Effector memory CD4-positive, alpha-beta T cell (primary cell): Measurements from ENCODE around the gene RBM39.

ENCODE experiments used
- DNase-seq, 3 donors: peaks; one replicate each; pipeline ENCODE4 v3.0.0-alpha.2; 2020
- H3K27ac ChIP-seq: 2 replicates; pipeline ENCODE4 v1.7.0; 2013; ENCODE audit warnings: mild to moderate bottlenecking, low read length, moderate library complexity; ENCODE audit not compliant: insufficient read depth, poor library complexity, severe bottlenecking
- H3K27me3 ChIP-seq: replicated peaks from 2 replicates; pipeline ENCODE4 v1.7.0; 2013; ENCODE audit warnings: mild to moderate bottlenecking, low read length; ENCODE audit not compliant: insufficient read depth, control insufficient read depth, poor library complexity, severe bottlenecking
- H3K36me3 ChIP-seq: 2 replicates; pipeline ENCODE4 v1.7.0; 2013; ENCODE audit warnings: mild to moderate bottlenecking, low read length, moderate library complexity; ENCODE audit not compliant: control insufficient read depth, insufficient read depth
- H3K4me1 ChIP-seq: 2 replicates; pipeline ENCODE4 v1.7.0; 2013; ENCODE audit warnings: low read length, mild to moderate bottlenecking; ENCODE audit not compliant: control insufficient read depth, insufficient read depth, poor library complexity, severe bottlenecking
- H3K4me3 ChIP-seq: 2 replicates; pipeline ENCODE4 v1.7.0; 2013; ENCODE audit warnings: low read length, low read depth, mild to moderate bottlenecking; ENCODE audit not compliant: insufficient read depth, poor library complexity, severe bottlenecking
- H3K9me3 ChIP-seq: 2 replicates; pipeline ENCODE4 v1.7.0; 2013; ENCODE audit warnings: mild to moderate bottlenecking, low read length, moderate library complexity; ENCODE audit not compliant: control insufficient read depth

RBM39 gene

DNA sequence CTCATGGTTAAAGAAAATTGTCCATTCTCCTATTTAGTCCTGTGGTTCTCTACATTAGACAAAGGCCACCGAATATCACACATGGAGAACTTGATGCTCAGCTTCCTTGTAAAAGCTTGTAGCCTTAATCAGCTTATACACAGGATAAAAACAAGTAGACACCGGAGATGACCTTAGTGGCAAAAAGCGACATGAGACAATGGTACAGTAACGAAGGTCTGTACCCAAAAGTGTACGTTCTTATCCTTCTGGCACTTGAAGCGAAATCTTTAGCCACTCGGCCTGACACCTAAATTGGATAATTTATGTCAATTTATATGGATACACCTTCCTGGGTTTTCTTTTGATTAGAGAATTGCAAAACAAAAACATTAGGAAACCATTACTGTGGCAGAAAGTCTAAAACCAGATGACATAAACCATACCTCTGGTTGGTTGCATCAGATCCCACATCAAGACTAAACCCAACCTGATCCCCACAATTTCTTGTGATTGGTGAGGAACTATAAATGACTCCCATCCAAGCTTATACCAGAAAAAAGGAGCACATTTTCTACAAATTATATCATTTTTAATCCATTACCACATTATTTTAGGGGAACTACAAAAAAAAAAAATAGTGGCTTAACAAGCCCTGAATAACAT is 6.1 kb downstream of the RBM39 start:
- H3K4me3 ChIP-seq, result no peak overlapping the region
- peaks cover 41% of the 10 kb centered on the region for H3K4me1 ChIP-seq
- H3K27ac ChIP-seq, result no peak overlapping the region
- peaks cover 96% of the 10 kb centered on the region for H3K36me3 ChIP-seq
- no peaks in the 10 kb centered on the region for H3K27me3 ChIP-seq
- DNase-seq, result no peak
- H3K9me3 ChIP-seq, result no peaks in the 10 kb centered on the region

DNA sequence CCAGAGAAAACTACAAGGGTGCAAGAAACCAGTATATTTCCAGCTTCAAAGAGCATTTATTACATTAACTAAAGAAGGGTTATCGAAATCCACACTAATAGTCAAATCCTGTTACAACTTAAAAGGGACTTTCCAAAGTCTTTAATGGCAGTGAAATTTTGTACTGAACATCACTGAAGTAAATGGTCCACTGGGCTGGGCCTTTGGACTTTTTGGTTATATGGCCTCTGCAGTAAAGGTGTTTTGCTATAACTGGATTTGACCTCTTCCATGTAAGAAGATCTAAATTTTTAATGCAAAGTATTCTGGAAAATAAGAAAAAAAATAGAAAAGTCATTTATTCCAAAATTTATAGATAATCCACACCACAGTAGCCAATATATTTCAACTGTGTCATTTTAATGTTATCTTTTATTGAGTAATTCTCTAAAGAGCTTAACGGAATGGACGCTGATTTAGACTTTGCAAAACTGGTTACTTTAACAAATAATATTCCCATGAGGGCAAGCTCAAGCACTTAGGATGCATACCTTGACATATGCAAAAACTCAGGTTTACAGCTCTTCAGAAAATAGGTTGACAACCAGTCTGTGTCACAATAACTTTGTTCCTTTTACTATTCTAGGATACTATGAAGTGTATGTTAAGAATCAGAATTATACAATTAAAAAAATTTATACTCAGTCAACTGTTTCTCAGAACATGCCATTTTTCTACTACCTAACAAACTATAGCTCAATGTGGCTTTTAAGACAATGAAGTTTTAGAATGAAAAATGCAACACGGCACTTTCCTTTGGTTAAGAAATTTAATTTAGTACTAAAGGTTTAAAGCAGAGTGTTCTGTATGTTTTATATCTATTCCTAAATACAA is 7.0 kb downstream of the RBM39 start:
- Histone ChIP-seq H3K27ac (no peak overlapping the region), H3K9me3 (no peaks in the 10 kb centered on the region), H3K4me1 (peaks cover 46% of the 10 kb centered on the region), H3K36me3 (peaks cover 97% of the 10 kb centered on the region), H3K27me3 (no peaks in the 10 kb centered on the region), H3K4me3 (no peak overlapping the region)
- DNase-seq, result no peak

DNA sequence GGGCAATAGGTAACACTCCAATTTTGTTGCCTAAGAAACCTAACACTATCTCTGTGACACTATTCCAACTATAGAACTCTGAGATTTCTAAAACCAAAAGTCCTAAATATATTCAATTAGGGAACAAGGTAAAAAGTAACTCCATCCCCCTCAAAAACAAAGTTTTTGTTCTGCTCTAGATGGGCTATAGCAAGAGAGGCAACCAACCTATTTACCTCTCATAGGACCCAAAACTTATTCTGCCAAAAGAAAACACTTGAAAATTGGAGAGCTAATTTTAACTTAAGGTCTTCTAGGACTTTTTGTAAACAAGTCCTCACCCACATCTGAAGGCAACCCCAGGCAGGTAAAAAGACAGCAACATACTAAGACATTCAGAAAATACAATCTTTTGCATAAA is 7.7 kb downstream of the RBM39 start:
- no peak overlapping the region for H3K4me3 ChIP-seq
- H3K9me3 ChIP-seq, result no peaks in the 10 kb centered on the region
- H3K4me1 ChIP-seq, result peaks cover 46% of the 10 kb centered on the region
- no peak for DNase-seq
- H3K36me3 ChIP-seq, result peaks cover 97% of the 10 kb centered on the region
- H3K27me3 ChIP-seq, result no peaks in the 10 kb centered on the region
- H3K27ac ChIP-seq, result peak overlapping the region; percentile 12

- no peak overlapping the region for H3K4me3 ChIP-seq
- no peaks in the 10 kb centered on the region for H3K27me3 ChIP-seq
- peaks cover 96% of the 10 kb centered on the region for H3K36me3 ChIP-seq
- no peak for DNase-seq
- no peaks in the 10 kb centered on the region for H3K9me3 ChIP-seq
- peaks cover 31% of the 10 kb centered on the region for H3K4me1 ChIP-seq
- no peak overlapping the region for H3K27ac ChIP-seq
Measured at GRCh38 chr20:35732644-35732982, 9.4 kb downstream of the RBM39 start.

GRCh38 chr20:35731862-35732643 is 10.0 kb downstream of the RBM39 start:
- no peak for DNase-seq
- Histone ChIP-seq H3K27ac (no peak overlapping the region), H3K4me1 (peaks cover 31% of the 10 kb centered on the region), H3K36me3 (peaks cover 95% of the 10 kb centered on the region), H3K27me3 (no peaks in the 10 kb centered on the region), H3K4me3 (no peak overlapping the region), H3K9me3 (no peaks in the 10 kb centered on the region)

GRCh38 chr20:35731469-35731788 is 10.6 kb downstream of the RBM39 start:
- DNase-seq, result no peak
- peaks cover 96% of the 10 kb centered on the region for H3K36me3 ChIP-seq
- H3K27ac ChIP-seq, result no peak overlapping the region
- H3K9me3 ChIP-seq, result no peaks in the 10 kb centered on the region
- peaks cover 29% of the 10 kb centered on the region for H3K4me1 ChIP-seq
- no peak overlapping the region for H3K4me3 ChIP-seq
- H3K27me3 ChIP-seq, result no peaks in the 10 kb centered on the region

DNA sequence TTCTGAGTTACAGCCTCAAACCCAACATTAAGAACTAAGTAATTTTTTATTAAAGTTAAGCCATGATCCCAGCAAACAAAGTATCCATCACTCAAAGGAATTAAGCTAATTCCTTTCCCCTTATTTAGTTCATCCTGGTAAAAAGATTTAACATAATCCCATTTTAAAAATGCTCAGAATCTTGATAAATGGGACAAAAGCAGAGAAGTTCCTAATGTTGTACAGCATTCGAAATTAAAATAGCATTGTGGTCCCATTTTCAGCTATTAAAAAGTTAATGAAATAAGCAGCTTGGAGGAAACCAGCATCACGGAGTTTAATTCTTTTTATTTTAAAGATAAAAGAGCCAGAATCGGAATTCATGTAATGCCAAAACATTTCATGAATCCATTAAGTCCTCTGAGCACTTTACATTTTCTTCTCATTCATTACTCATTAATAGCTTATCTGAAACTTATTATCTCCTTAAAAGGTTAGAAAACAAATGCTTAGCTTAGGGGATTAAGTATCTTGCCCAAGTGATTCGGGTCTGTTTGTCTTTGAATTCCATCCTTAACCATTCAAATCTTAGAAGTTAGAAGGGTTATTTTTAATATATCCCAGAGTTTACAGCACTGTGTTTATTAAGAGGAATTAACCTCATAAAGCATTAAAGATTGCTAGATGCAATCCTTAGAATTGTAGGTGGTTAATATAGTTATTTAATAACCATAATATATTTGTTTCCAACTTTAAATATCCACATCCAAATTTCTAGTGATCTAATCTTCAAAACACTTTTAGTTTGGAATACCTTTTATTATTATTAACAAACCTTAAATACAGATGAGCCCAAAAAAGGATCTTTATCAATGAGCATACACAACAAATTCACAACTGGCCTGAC is 11.2 kb downstream of the RBM39 start:
- H3K36me3 ChIP-seq, result peaks cover 96% of the 10 kb centered on the region
- no peak for DNase-seq
- no peaks in the 10 kb centered on the region for H3K27me3 ChIP-seq
- H3K27ac ChIP-seq, result no peak overlapping the region
- no peaks in the 10 kb centered on the region for H3K9me3 ChIP-seq
- peaks cover 23% of the 10 kb centered on the region for H3K4me1 ChIP-seq
- no peak overlapping the region for H3K4me3 ChIP-seq

DNA sequence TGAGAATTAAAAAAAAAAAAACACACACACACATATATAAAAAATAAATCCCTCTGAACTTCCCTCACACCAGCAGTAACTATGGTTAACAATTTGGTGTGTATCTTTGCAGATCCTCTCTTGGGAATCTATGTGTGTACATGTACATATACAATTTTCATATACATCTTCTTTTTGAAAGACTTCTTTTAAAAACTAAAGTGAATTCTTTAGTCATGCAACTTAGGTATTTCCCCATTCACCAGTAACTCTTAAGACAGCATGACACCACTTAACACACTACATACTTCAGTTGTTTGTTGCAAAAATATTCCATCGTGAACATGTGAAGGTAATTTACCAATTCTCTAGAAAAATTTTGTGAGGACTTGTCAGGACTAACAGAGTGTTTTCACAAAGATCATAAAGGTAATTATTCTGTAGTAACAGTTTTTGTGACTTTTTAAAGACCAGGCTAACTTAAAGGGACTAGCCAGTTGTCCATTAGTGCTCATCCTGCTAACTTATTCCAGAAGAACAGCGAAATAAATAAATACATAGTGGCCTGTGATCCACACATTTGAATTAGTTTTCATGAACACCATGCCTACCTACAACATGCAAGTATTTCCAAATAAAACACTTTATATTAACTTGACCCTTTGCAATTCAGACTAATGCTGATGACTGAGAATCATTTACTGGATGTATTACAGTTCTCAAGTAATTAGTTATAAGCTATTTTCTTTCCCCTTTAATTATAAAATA is 12.1 kb downstream of the RBM39 start:
- Histone ChIP-seq H3K27ac (no peak overlapping the region), H3K36me3 (peaks cover 96% of the 10 kb centered on the region), H3K27me3 (no peaks in the 10 kb centered on the region), H3K4me3 (no peak overlapping the region), H3K9me3 (no peaks in the 10 kb centered on the region), H3K4me1 (peaks cover 21% of the 10 kb centered on the region)
- DNase-seq, result no peak

DNA sequence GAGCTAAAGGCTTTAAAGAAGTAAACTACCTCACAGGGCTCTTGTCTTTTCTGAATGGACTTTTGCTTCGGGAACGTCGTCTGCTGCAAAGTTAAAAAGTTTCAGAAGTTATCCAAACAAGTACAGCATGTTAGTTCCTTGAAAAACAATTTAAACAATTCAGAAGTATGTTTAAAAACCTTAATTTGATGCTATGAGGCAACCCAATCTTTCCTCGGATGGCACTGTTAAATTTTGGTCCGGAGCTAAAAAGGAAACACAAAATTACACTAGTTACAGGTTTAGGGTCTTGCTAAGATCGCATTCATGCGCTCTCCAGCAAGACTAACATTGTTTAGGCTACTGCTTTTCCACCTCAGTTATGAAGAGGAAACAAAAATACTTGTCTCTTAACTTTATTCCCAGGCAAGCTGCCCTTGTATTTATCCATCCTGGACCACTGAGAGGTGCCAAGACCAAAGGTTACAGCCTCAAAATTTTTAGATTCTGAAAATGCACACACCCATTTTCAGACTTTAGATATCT is 12.7 kb downstream of the RBM39 start:
- peaks cover 21% of the 10 kb centered on the region for H3K4me1 ChIP-seq
- peaks cover 96% of the 10 kb centered on the region for H3K36me3 ChIP-seq
- H3K9me3 ChIP-seq, result no peaks in the 10 kb centered on the region
- H3K27me3 ChIP-seq, result no peaks in the 10 kb centered on the region
- no peak overlapping the region for H3K4me3 ChIP-seq
- H3K27ac ChIP-seq, result no peak overlapping the region
- no peak for DNase-seq
